ENCODE results near the gene ACOX1. TPM values are rescaled to one million over a fixed set of nuclear protein-coding genes. Genes with fewer than 3 reads are reported as not detected.

Gene ACOX1
- total and polyA plus RNA-seq, 2 of the 13 experiments (the other 11 are each of a cell fraction or from before 2014, with no cell fraction given) = 86.4 to 120 TPM

- FAIRE-seq (no peak), ATAC-seq (no peak), DNase-seq (ENCODE audit: low spot score) (no peak)
- Histone ChIP-seq H3K4me3 (replicated peaks in 1 of 3; ENCODE audit: insufficient read depth in 1 of 3, low read depth in 2 of 3, low read length in 3 of 3) (no peak overlapping the region), H3K9ac (ENCODE audit: insufficient read depth, low read depth, low read length) (no peak overlapping the region), H3K9me3 (ENCODE audit: low read length) (no peaks in the 10 kb centered on the region), H2AFZ (ENCODE audit: low read length) (no peak overlapping the region), H3K79me2 (ENCODE audit: insufficient read depth, low read length) (peaks cover 19% of the 10 kb centered on the region), H3K36me3 (replicated peaks in 1 of 2; ENCODE audit: control insufficient read depth in 1 of 2, insufficient read depth in 2 of 2, low read length in 2 of 2) (peaks cover 28 to 53% of the 10 kb centered on the region in 2 experiments), H3K4me2 (ENCODE audit: low read depth, low read length) (no peak overlapping the region), H3K27ac (ENCODE audit: extremely low read length, insufficient read depth, low read length) (no peak overlapping the region), H3K4me1 (ENCODE audit: insufficient read depth, low read length) (peaks cover 36% of the 10 kb centered on the region), H3K27me3 (ENCODE audit: control insufficient read depth in 1 of 2, insufficient read depth in 2 of 2, low read length in 2 of 2) (no peaks in the 10 kb centered on the region; a peak in 1 of 5 replicates), H4K20me1 (ENCODE audit: insufficient read depth, low read length) (no peaks in the 10 kb centered on the region)
- BruUV-seq (replicated peaks) = no TSS peak
- in situ Hi-C loops (cut with HindIII; ENCODE audit: extremely low pct_ligation_motif_present, low pct_unique_long_range_greater_than_20kb) (no loop called here), intact Hi-C loops (cut with micrococcal nuclease; ENCODE audit: unreplicated experiment) (no loop called here)
- WGBS (ENCODE audit: low lambda C conversion rate) = over 99% methylated on average over 14 of the region's 18 CpGs
- CTCF ChIA-PET (ENCODE audit: low intra/inter-chr PET ratio, low total read pairs) = no interaction called here
- POLR2A ChIA-PET = interaction anchor here (1.3 to 7.7 kb wide), 5 partner anchors 10 to 102 kb away, joined by 4 to 95 read pairs (median 55); partner anchors contain the start of genes TRIM47 and WBP2
- TF ChIP-seq ZNF720 (CRISPR knock-in tag; IDR thresholded peaks at IDR 0.05) (no peak), ZKSCAN1 (IDR thresholded peaks at IDR 0.05; ENCODE audit: low read length) (no peak), MATR3 (CRISPR knock-in tag; IDR thresholded peaks at IDR 0.05) (no peak), ARNT (IDR thresholded peaks at IDR 0.05) (no peak), AHDC1 (CRISPR knock-in tag; IDR thresholded peaks at IDR 0.05; ENCODE audit: borderline replicate concordance) (no peak), HCFC1 (IDR thresholded peaks at IDR 0.05; ENCODE audit: low read depth, low read length) (no peak), HINFP (CRISPR knock-in tag; IDR thresholded peaks at IDR 0.05; ENCODE audit: low read depth) (no peak), POLR2A (IDR thresholded peaks at IDR 0.05; ENCODE audit: insufficient read depth in 1 of 2, low read depth in 2 of 2, low read length in 2 of 2) (0 out of 4 replicates have a peak, but pooled peaks of 1 of the 2 experiments have one; percentile 5), MYPOP (CRISPR knock-in tag; IDR thresholded peaks at IDR 0.05) (no peak), YEATS4 (CRISPR knock-in tag; IDR thresholded peaks at IDR 0.05; ENCODE audit: borderline replicate concordance) (no peak), BRCA1 (CRISPR knock-in tag; IDR thresholded peaks at IDR 0.05) (no peak), ZNF709 (CRISPR knock-in tag; IDR thresholded peaks at IDR 0.05) (no peak), ZNF160 (CRISPR knock-in tag; IDR thresholded peaks at IDR 0.05) (no peak), SUZ12 (IDR thresholded peaks at IDR 0.05; ENCODE audit: low read depth, low read length) (no peak), KDM2A (CRISPR knock-in tag; IDR thresholded peaks at IDR 0.05; ENCODE audit: borderline replicate concordance, low read depth) (no peak), ZNF619 (CRISPR knock-in tag; IDR thresholded peaks at IDR 0.05) (no peak), MTF2 (CRISPR knock-in tag; IDR thresholded peaks at IDR 0.05; ENCODE audit: borderline replicate concordance) (no peak)
- TF ChIP-seq, protein P1, sequence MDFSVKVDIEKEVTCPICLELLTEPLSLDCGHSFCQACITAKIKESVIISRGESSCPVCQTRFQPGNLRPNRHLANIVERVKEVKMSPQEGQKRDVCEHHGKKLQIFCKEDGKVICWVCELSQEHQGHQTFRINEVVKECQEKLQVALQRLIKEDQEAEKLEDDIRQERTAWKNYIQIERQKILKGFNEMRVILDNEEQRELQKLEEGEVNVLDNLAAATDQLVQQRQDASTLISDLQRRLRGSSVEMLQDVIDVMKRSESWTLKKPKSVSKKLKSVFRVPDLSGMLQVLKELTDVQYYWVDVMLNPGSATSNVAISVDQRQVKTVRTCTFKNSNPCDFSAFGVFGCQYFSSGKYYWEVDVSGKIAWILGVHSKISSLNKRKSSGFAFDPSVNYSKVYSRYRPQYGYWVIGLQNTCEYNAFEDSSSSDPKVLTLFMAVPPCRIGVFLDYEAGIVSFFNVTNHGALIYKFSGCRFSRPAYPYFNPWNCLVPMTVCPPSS (IDR thresholded peaks at IDR 0.05) = no peak
Measured at GRCh38 chr17:75901727-75902126, 77.2 kb downstream of the ACOX1 start.
